ENCODE data around the gene DNAH2.

GRCh38 chr17:7824021-7824924, 106.7 kb downstream of the DNAH2 start:
- no peak for TF ChIP-seq CTCF (conservative IDR thresholded peaks at IDR 0.05; ENCODE audit: low read length)
- no peak for TF ChIP-seq EZH2phosphoT487 (IDR thresholded peaks at IDR 0.05; ENCODE audit: borderline replicate concordance)
